ENCODE data around the gene SETBP1.

DNA sequence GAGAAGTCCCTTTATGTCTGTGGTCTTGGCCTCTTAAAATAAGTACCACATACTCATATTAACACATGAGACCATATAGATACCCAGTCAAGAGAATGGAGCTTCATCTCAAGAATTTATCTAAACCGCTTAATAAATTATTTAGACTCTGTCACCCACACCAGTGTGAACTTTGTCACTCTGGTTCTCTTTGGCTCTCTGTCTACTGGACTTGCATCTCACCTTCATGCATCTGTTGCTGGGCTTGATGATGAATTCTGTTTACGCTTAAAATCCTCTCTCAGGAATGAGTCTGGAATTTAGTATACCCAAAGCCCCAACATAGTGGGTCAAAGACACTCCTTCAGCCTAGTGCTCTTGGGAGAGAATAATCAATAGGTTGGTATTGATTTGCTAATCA, 73.9 kb downstream of the SETBP1 start:
- TF ChIP-seq ZNF274 (IDR thresholded peaks at IDR 0.05; ENCODE audit: low read depth, low read length) (no peak), YY1 (IDR thresholded peaks at IDR 0.05; ENCODE audit: insufficient read depth, insufficient read length) (no peak), SUZ12 (IDR thresholded peaks at IDR 0.05; ENCODE audit: extremely low read depth, insufficient read depth, insufficient read length) (no peak)
